Ecto neural progenitor cell (in vitro differentiated cells): ENCODE results near the gene FRK.

Source experiments
- DNase-seq: peaks from one replicate; pipeline ENCODE4 v3.0.0-alpha.2; 2018; ENCODE audit warnings: low spot score

The FRK gene

GRCh38 chr6:115887891-115888290, 172.8 kb downstream of the FRK start:
- no peak for DNase-seq

GRCh38 chr6:115885636-115886366, 174.9 kb downstream of the FRK start:
- no peak for DNase-seq

GRCh38 chr6:115882771-115883170, 177.9 kb downstream of the FRK start:
- no peak for DNase-seq

GRCh38 chr6:115882174-115882573, 178.5 kb downstream of the FRK start:
- no peak for DNase-seq
